Kidney epithelial cell (primary cell): ENCODE measurements around the gene ARAP2. TPM values are rescaled to one million over a fixed set of nuclear protein-coding genes. Genes with fewer than 3 reads are reported as not detected.

Source experiments
- DNase-seq: peaks from one replicate; pipeline ENCODE4 v3.0.0-alpha.2; 2010; ENCODE audit warnings: low read depth
- H3K27me3 ChIP-seq: 2 replicates; pipeline ENCODE4 v1.6.0; 2011; ENCODE audit warnings: low read length; ENCODE audit not compliant: control insufficient read depth, insufficient read depth
- H3K36me3 ChIP-seq: 2 replicates; pipeline ENCODE4 v1.5.1; 2011; ENCODE audit warnings: low read length; ENCODE audit not compliant: control insufficient read depth, insufficient read depth
- H3K4me3 ChIP-seq: 2 replicates; pipeline ENCODE4 v1.5.1; 2011; ENCODE audit warnings: low read depth, mild to moderate bottlenecking, control low read depth, low read length
- CTCF ChIP-seq: IDR thresholded peaks from 2 replicates; pipeline ENCODE4 v1.5.1; 2011; ENCODE audit warnings: mild to moderate bottlenecking, moderate library complexity, low read length, control low read depth, inconsistent platforms; ENCODE audit not compliant: insufficient read depth, poor library complexity, severe bottlenecking
- total RNA-seq: library from RNA; depleted of rRNA; stranded (reverse); fragments of >200 nt; gene quantifications from 2 replicates; pipeline ENCODE4 v1.2.3, GENCODE V29; 2015

The ARAP2 gene
- total RNA-seq, 1 donor from 2014 or later: 14.4 TPM

- TF ChIP-seq CTCF: no peak
- no peak for DNase-seq
- Histone ChIP-seq H3K27me3 (no peaks in the 10 kb centered on the region), H3K4me3 (no peak overlapping the region), H3K36me3 (peaks cover 1% of the 10 kb centered on the region)
These were observed 76.0 kb downstream of the ARAP2 start for GRCh38 chr4:36168127-36168878.

GRCh38 chr4:36165631-36166005 is 78.7 kb downstream of the ARAP2 start:
- Histone ChIP-seq H3K27me3 (no peaks in the 10 kb centered on the region), H3K36me3 (peaks cover 1% of the 10 kb centered on the region), H3K4me3 (no peak overlapping the region)
- no peak for DNase-seq
- no peak for TF ChIP-seq CTCF

GRCh38 chr4:36164900-36165630 is 79.2 kb downstream of the ARAP2 start:
- no peaks in the 10 kb centered on the region for H3K27me3 ChIP-seq
- H3K36me3 ChIP-seq: peaks cover 1% of the 10 kb centered on the region
- no peak for TF ChIP-seq CTCF
- no peak for DNase-seq
- H3K4me3 ChIP-seq: no peak overlapping the region

- TF ChIP-seq CTCF: no peak
These were observed 81.1 kb downstream of the ARAP2 start for GRCh38 chr4:36163198-36163597.

GRCh38 chr4:36159208-36159607 is 85.1 kb downstream of the ARAP2 start:
- TF ChIP-seq CTCF: peak; percentile 19
- Histone ChIP-seq H3K27me3 (no peaks in the 10 kb centered on the region), H3K36me3 (no peaks in the 10 kb centered on the region), H3K4me3 (no peak overlapping the region)
- no peak for DNase-seq

More at GRCh38 chr4:36163198-36163597, 81.1 kb downstream of the ARAP2 start:
- no peak for DNase-seq
- Histone ChIP-seq H3K27me3 (no peaks in the 10 kb centered on the region), H3K36me3 (peaks cover 1% of the 10 kb centered on the region), H3K4me3 (no peak overlapping the region)
